ENCODE data around the gene SLC8A3. TPM values are rescaled to one million over a fixed set of nuclear protein-coding genes. Genes with fewer than 3 reads are reported as not detected.

SLC8A3 gene
- total and polyA plus RNA-seq, 2 donors (not counting 3 experiments of a cell fraction or from before 2014, with no cell fraction given) = not detected

DNA sequence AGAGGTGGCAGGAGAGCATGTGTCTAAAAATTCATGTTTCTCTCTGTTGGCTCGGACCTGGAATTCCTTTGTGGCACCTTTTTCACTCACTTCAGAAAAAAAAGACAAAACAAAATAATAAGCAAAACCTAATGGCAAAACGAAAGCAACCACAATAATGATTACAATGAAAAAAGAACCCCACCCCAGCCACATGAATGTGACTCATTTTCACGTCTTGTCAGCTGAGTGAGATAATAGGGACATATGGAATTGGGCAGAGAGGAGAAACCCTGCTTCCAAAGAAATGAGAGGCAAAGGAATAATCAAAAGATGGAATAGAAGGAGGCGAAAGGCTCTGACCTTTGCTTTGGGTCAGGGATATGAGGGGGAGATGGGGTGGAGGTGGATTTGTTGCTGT lies 143.4 kb downstream of the SLC8A3 start:
- H3K9me1 ChIP-seq (replicated peaks; ENCODE audit: control insufficient read depth, extremely low read depth, insufficient read depth, low read length) = no peaks in the 10 kb centered on the region
- TF ChIP-seq JUN (IDR thresholded peaks at IDR 0.05; ENCODE audit: borderline replicate concordance, insufficient read depth, insufficient read length, low read depth) = no peak
- no peak for TF ChIP-seq POLR2AphosphoS5 (IDR thresholded peaks at IDR 0.05; ENCODE audit: insufficient read depth, low read depth, low read length)
- TF ChIP-seq, protein P1, sequence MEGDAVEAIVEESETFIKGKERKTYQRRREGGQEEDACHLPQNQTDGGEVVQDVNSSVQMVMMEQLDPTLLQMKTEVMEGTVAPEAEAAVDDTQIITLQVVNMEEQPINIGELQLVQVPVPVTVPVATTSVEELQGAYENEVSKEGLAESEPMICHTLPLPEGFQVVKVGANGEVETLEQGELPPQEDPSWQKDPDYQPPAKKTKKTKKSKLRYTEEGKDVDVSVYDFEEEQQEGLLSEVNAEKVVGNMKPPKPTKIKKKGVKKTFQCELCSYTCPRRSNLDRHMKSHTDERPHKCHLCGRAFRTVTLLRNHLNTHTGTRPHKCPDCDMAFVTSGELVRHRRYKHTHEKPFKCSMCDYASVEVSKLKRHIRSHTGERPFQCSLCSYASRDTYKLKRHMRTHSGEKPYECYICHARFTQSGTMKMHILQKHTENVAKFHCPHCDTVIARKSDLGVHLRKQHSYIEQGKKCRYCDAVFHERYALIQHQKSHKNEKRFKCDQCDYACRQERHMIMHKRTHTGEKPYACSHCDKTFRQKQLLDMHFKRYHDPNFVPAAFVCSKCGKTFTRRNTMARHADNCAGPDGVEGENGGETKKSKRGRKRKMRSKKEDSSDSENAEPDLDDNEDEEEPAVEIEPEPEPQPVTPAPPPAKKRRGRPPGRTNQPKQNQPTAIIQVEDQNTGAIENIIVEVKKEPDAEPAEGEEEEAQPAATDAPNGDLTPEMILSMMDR (IDR thresholded peaks at IDR 0.05; ENCODE audit: extremely low read depth in 1 of 2, insufficient read depth in 1 of 2, low read depth in 1 of 2, low read length in 2 of 2) = no peak
- no peak for TF ChIP-seq EZH2 (IDR thresholded peaks at IDR 0.05; ENCODE audit: borderline replicate concordance, low read depth, low read length, severe bottlenecking)
- TF ChIP-seq, protein P2, sequence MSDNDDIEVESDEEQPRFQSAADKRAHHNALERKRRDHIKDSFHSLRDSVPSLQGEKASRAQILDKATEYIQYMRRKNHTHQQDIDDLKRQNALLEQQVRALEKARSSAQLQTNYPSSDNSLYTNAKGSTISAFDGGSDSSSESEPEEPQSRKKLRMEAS (IDR thresholded peaks at IDR 0.05; ENCODE audit: insufficient read depth, insufficient read length) = no peak
- TF ChIP-seq GATA2 (IDR thresholded peaks at IDR 0.05; ENCODE audit: insufficient read depth, insufficient read length, low read depth, low read length) = no peak
- no peak for TF ChIP-seq FOS (IDR thresholded peaks at IDR 0.05; ENCODE audit: borderline replicate concordance, insufficient read depth, low read length)
- no peak for TF ChIP-seq MYC (IDR thresholded peaks at IDR 0.05; ENCODE audit: low read depth, low read length)
- no peak for TF ChIP-seq POLR2A (IDR thresholded peaks at IDR 0.05; ENCODE audit: low read depth, low read length)
- CTCF ChIA-PET = interaction anchor here (1.2 to 2.1 kb wide), 4 partner anchors 29 to 1810 kb away, joined by 3 to 20 read pairs (median 6); no protein-coding TSS in a partner anchor
- H3K4me2 ChIP-seq (ENCODE audit: insufficient read depth, low read length) = no peak overlapping the region
- POLR2A ChIA-PET = no interaction called here
- no peaks in the 10 kb centered on the region for H3K36me3 ChIP-seq (ENCODE audit: control insufficient read depth in 2 of 2, extremely low read depth in 1 of 2, insufficient read depth in 2 of 2, low read length in 2 of 2)
- H3K27me3 ChIP-seq (ENCODE audit: control insufficient read depth in 2 of 2, insufficient read depth in 2 of 2, low read length in 2 of 2) = peaks cover 0 to 4% of the 10 kb centered on the region in 2 experiments
- H3K79me2 ChIP-seq (ENCODE audit: control insufficient read depth, insufficient read depth, low read length) = no peaks in the 10 kb centered on the region
- no peaks in the 10 kb centered on the region for H4K20me1 ChIP-seq (replicated peaks; ENCODE audit: control insufficient read depth, extremely low read depth, insufficient read depth, low read length)
- dilution Hi-C loops (cut with MboI; ENCODE audit: extremely low pct_ligation_motif_present, low sequenced_read_pairs) (no loop called here), intact Hi-C loops (cut with micrococcal nuclease) (no loop called here)
- DNase-seq (ENCODE audit: low read depth, low spot score) = no peak
- no peaks in the 10 kb centered on the region for H3K9me3 ChIP-seq (replicated peaks; ENCODE audit: control insufficient read depth, insufficient read depth, low read length)
- H3K4me1 ChIP-seq (ENCODE audit: control insufficient read depth, extremely low read depth, insufficient read depth, low read length) = no peaks in the 10 kb centered on the region
- no TSS peak for BruUV-seq (replicated peaks)
- H2AFZ ChIP-seq (ENCODE audit: low read depth, low read length) = no peak overlapping the region
- H3K4me3 ChIP-seq (replicated peaks in 1 of 3; ENCODE audit: insufficient read depth in 1 of 3, low read depth in 1 of 3, low read length in 3 of 3) = no peak overlapping the region
- no peak overlapping the region for H3K27ac ChIP-seq (ENCODE audit: insufficient read depth, low read depth, low read length)
- H3K9ac ChIP-seq (replicated peaks; ENCODE audit: extremely low read depth, insufficient read depth, low read length) = no peak overlapping the region
- no peak for FAIRE-seq

All from endothelial cell of umbilical vein (primary cell).